ENCODE measurements around the gene TMEM54. TPM values are rescaled to one million over a fixed set of nuclear protein-coding genes. Genes with fewer than 3 reads are reported as not detected.
A peak's percentile ranks its signal among the peaks of the same experiment; 100 is the strongest.

Gene TMEM54
- total and polyA plus RNA-seq, 4 donors, result 0.92 to 10.9 (median 2.6) TPM

GRCh38 chr1:32863881-32864245 is 37.3 kb downstream of the TMEM54 start:
- peaks cover 0 to 13% (median 3%) of the 10 kb centered on the region in 4 donors for H3K36me3 ChIP-seq (ENCODE audit: control insufficient read depth in 4 of 4, insufficient read depth in 3 of 4, low read depth in 1 of 4, low read length in 3 of 4)
- no peaks in the 10 kb centered on the region for H3K9me3 ChIP-seq (ENCODE audit: control insufficient read depth in 4 of 4, low read length in 3 of 4)
- no peaks in the 10 kb centered on the region for H3K27me3 ChIP-seq (ENCODE audit: control insufficient read depth in 4 of 4, insufficient read depth in 4 of 4, low read length in 3 of 4)
- DNase-seq (ENCODE audit: low spot score), result no peak
- TF ChIP-seq SP1 (IDR thresholded peaks at IDR 0.05) (no peak), CTCF (IDR thresholded peaks at IDR 0.05; ENCODE audit: low read depth, low read length, missing input control) (no peak), HNF4G (IDR thresholded peaks at IDR 0.05) (no peak), NR2F2 (IDR thresholded peaks at IDR 0.05) (no peak), RAD21 (IDR thresholded peaks at IDR 0.05) (no peak), RXRA (IDR thresholded peaks at IDR 0.05) (no peak)
- H3K4me1 ChIP-seq (ENCODE audit: control insufficient read depth in 4 of 4, insufficient read depth in 4 of 4, low read length in 3 of 4), result peaks cover 4 to 31% (median 24%) of the 10 kb centered on the region in 4 donors
- H3K27ac ChIP-seq (ENCODE audit: low read depth in 1 of 2, low read length in 2 of 2), result peak overlapping the region; percentile 92 to 95
- H3K9ac ChIP-seq (ENCODE audit: low read depth in 1 of 2, low read length in 2 of 2), result peak overlapping the region in 1 of 2 donors; percentile 41
- H3K4me3 ChIP-seq (ENCODE audit: low read depth in 1 of 3, low read length in 3 of 3), result no peak overlapping the region
- 92% methylated on average over 1 of the region's 1 CpG for WGBS

- Histone ChIP-seq H3K9me3 (ENCODE audit: control insufficient read depth in 4 of 4, low read length in 3 of 4) (no peaks in the 10 kb centered on the region), H3K36me3 (ENCODE audit: control insufficient read depth in 4 of 4, insufficient read depth in 3 of 4, low read depth in 1 of 4, low read length in 3 of 4) (peaks cover 0 to 17% (median 3%) of the 10 kb centered on the region in 4 donors), H3K9ac (ENCODE audit: low read depth in 1 of 2, low read length in 2 of 2) (no peak overlapping the region), H3K27me3 (ENCODE audit: control insufficient read depth in 4 of 4, insufficient read depth in 4 of 4, low read length in 3 of 4) (no peaks in the 10 kb centered on the region), H3K4me3 (ENCODE audit: low read depth in 1 of 3, low read length in 3 of 3) (no peak overlapping the region), H3K27ac (ENCODE audit: low read depth in 1 of 2, low read length in 2 of 2) (peak overlapping the region in 1 of 2 donors; percentile 92), H3K4me1 (ENCODE audit: control insufficient read depth in 4 of 4, insufficient read depth in 4 of 4, low read length in 3 of 4) (peaks cover 4 to 31% (median 24%) of the 10 kb centered on the region in 4 donors)
- WGBS, result 96% methylated on average over 4 of the region's 4 CpGs
- DNase-seq (ENCODE audit: low spot score), result no peak
- TF ChIP-seq YY1 (IDR thresholded peaks at IDR 0.05) (no peak), FOXA1 (IDR thresholded peaks at IDR 0.05) (no peak), REST (IDR thresholded peaks at IDR 0.05) (no peak), JUND (IDR thresholded peaks at IDR 0.05) (no peak), HNF4G (IDR thresholded peaks at IDR 0.05) (no peak), TAF1 (conservative IDR thresholded peaks at IDR 0.05) (no peak), FOXA2 (IDR thresholded peaks at IDR 0.05) (no peak), HNF4A (conservative IDR thresholded peaks at IDR 0.05) (no peak), NR2F2 (IDR thresholded peaks at IDR 0.05) (no peak), GABPA (IDR thresholded peaks at IDR 0.05 in 1 of 2, conservative IDR thresholded peaks at IDR 0.05 in 1 of 2) (no peak), RAD21 (IDR thresholded peaks at IDR 0.05) (no peak), MAX (IDR thresholded peaks at IDR 0.05) (no peak)
Measured at GRCh38 chr1:32863218-32863880, 37.8 kb downstream of the TMEM54 start.
